Activated CD4-positive, alpha-beta T cell treated with anti-CD3 and anti-CD28 coated beads, Interleukin-2, amount 10 ng/mL, durations not matched to agents 7 days and 5 days (primary cell): ENCODE data around the gene TGFBRAP1. TPM values are rescaled to one million over a fixed set of nuclear protein-coding genes. Genes with fewer than 3 reads are reported as not detected.

Experiments
- CTCF ChIA-PET: fragments of 350-600 bp; sonication (Branson Sonifier 250); formaldehyde crosslinking; loops from one replicate; lab custom pipeline; 2021; ENCODE audit warnings: antibody characterized with exemption; lab: Charles Lee
- POLR2A ChIA-PET: fragments of 350-600 bp; sonication (Branson Sonifier 250); formaldehyde crosslinking; loops from one replicate; lab custom pipeline; 2021; ENCODE audit warnings: antibody characterized with exemption; lab: Charles Lee
- DNase-seq: peaks from one replicate; pipeline ENCODE4 v3.0.0-alpha.2; 2020
- H3K27ac Mint-ChIP-seq: one replicate; pipeline ENCODE4 v1.8.0; 2021; ENCODE audit warnings: mild to moderate bottlenecking, moderate library complexity, mixed read lengths
- H3K27me3 Mint-ChIP-seq: one replicate; pipeline ENCODE4 v1.8.0; 2021; ENCODE audit warnings: mixed read lengths
- H3K36me3 Mint-ChIP-seq: one replicate; pipeline ENCODE4 v1.8.0; 2021; ENCODE audit warnings: low read depth, mixed read lengths
- H3K4me1 Mint-ChIP-seq: one replicate; pipeline ENCODE4 v1.8.0; 2021; ENCODE audit warnings: mixed read lengths
- H3K4me3 Mint-ChIP-seq: one replicate; pipeline ENCODE4 v1.8.0; 2021; ENCODE audit warnings: mild to moderate bottlenecking, moderate library complexity, mixed read lengths
- H3K9me3 Mint-ChIP-seq: one replicate; pipeline ENCODE4 v1.8.0; 2021; ENCODE audit warnings: mixed read lengths
- total RNA-seq, 2 experiments: library from RNA; stranded (reverse); gene quantifications; one replicate each; pipeline ENCODE4 v1.2.3, GENCODE V29; 2021

The TGFBRAP1 gene
- 10 to 100 TPM; 20.5 to 21.4 TPM for total RNA-seq

- H3K4me1 Mint-ChIP-seq: peaks cover 44% of the 10 kb centered on the region
- no peaks in the 10 kb centered on the region for H3K9me3 Mint-ChIP-seq
- POLR2A ChIA-PET: no interaction called here
- H3K4me3 Mint-ChIP-seq: peak within 1 kb of the TSS; percentile 83
- no peaks in the 10 kb centered on the region for H3K27me3 Mint-ChIP-seq
- peaks cover 6% of the 10 kb centered on the region for H3K36me3 Mint-ChIP-seq
- DNase-seq: peak; percentile 55
- peak within 1 kb of the TSS; percentile 94 for H3K27ac Mint-ChIP-seq
- CTCF ChIA-PET: interaction anchor here (0.7 to 2.1 kb wide), 5 partner anchors 9 to 18 kb away, joined by 3 to 9 read pairs (median 3); no protein-coding TSS in a partner anchor
Measured at GRCh38 chr2:105329561-105330495, at the start of gene TGFBRAP1. TSS of gene TGFBRAP1 (minus strand) at chr2:105329735. CDS start at chr2:105308301, 21,434 bp downstream.

- DNase-seq: no peak
- POLR2A ChIA-PET: no interaction called here
- CTCF ChIA-PET: no interaction called here
- peaks cover 1% of the 10 kb centered on the region for H3K36me3 Mint-ChIP-seq
- no peak overlapping the region for H3K4me3 Mint-ChIP-seq
- H3K27ac Mint-ChIP-seq: no peak overlapping the region
- H3K27me3 Mint-ChIP-seq: no peaks in the 10 kb centered on the region
- H3K9me3 Mint-ChIP-seq: no peaks in the 10 kb centered on the region
- H3K4me1 Mint-ChIP-seq: peaks cover 4% of the 10 kb centered on the region
Measured at GRCh38 chr2:105378921-105379383, 49.4 kb upstream of the TGFBRAP1 start.

GRCh38 chr2:105378276-105378840, 48.8 kb upstream of the TGFBRAP1 start:
- peaks cover 9% of the 10 kb centered on the region for H3K4me1 Mint-ChIP-seq
- CTCF ChIA-PET: no interaction called here

GRCh38 chr2:105377871-105378270, 48.3 kb upstream of the TGFBRAP1 start:
- H3K27ac Mint-ChIP-seq: no peak overlapping the region
- H3K4me3 Mint-ChIP-seq: no peak overlapping the region
- H3K36me3 Mint-ChIP-seq: peaks cover 3% of the 10 kb centered on the region
- H3K9me3 Mint-ChIP-seq: no peaks in the 10 kb centered on the region
- peaks cover 11% of the 10 kb centered on the region for H3K4me1 Mint-ChIP-seq
- ChIA-PET POLR2A (no interaction called here), CTCF (no interaction called here)
- no peak for DNase-seq
- no peaks in the 10 kb centered on the region for H3K27me3 Mint-ChIP-seq

More at GRCh38 chr2:105378276-105378840, 48.8 kb upstream of the TGFBRAP1 start:
- H3K4me3 Mint-ChIP-seq: no peak overlapping the region
- POLR2A ChIA-PET: no interaction called here
- no peaks in the 10 kb centered on the region for H3K9me3 Mint-ChIP-seq
- H3K36me3 Mint-ChIP-seq: peaks cover 1% of the 10 kb centered on the region
- no peaks in the 10 kb centered on the region for H3K27me3 Mint-ChIP-seq
- DNase-seq: no peak
- no peak overlapping the region for H3K27ac Mint-ChIP-seq

- H3K4me1 Mint-ChIP-seq: peaks cover 12% of the 10 kb centered on the region
- H3K36me3 Mint-ChIP-seq: peaks cover 4% of the 10 kb centered on the region
- POLR2A ChIA-PET: no interaction called here
- DNase-seq: no peak
- no peaks in the 10 kb centered on the region for H3K27me3 Mint-ChIP-seq
- H3K27ac Mint-ChIP-seq: no peak overlapping the region
- H3K4me3 Mint-ChIP-seq: no peak overlapping the region
- H3K9me3 Mint-ChIP-seq: no peaks in the 10 kb centered on the region
- CTCF ChIA-PET: no interaction called here
Measured at GRCh38 chr2:105376789-105377240, 47.3 kb upstream of the TGFBRAP1 start.

- peaks cover 12% of the 10 kb centered on the region for H3K4me1 Mint-ChIP-seq
- no peak overlapping the region for H3K27ac Mint-ChIP-seq
- no peaks in the 10 kb centered on the region for H3K9me3 Mint-ChIP-seq
- POLR2A ChIA-PET: no interaction called here
- CTCF ChIA-PET: interaction anchor here (1.6 kb wide), 1 partner anchor 18 kb away, joined by 3 read pairs; no protein-coding TSS in a partner anchor
- H3K4me3 Mint-ChIP-seq: no peak overlapping the region
- no peak for DNase-seq
- H3K36me3 Mint-ChIP-seq: peaks cover 3% of the 10 kb centered on the region
- no peaks in the 10 kb centered on the region for H3K27me3 Mint-ChIP-seq
Measured at GRCh38 chr2:105376010-105376409, 46.5 kb upstream of the TGFBRAP1 start.

GRCh38 chr2:105375001-105375561, 45.5 kb upstream of the TGFBRAP1 start:
- Mint-ChIP-seq H3K27ac (no peak overlapping the region), H3K9me3 (no peaks in the 10 kb centered on the region), H3K36me3 (peaks cover 2% of the 10 kb centered on the region), H3K27me3 (no peaks in the 10 kb centered on the region), H3K4me3 (no peak overlapping the region), H3K4me1 (peaks cover 13% of the 10 kb centered on the region)
- CTCF ChIA-PET: interaction anchor here (1.6 kb wide), 1 partner anchor 19 kb away, joined by 3 read pairs; no protein-coding TSS in a partner anchor
- no peak for DNase-seq
- POLR2A ChIA-PET: interaction anchor here (0.6 kb wide), 1 partner anchor 23 kb away, joined by 3 read pairs; no protein-coding TSS in a partner anchor

GRCh38 chr2:105373895-105374401, 44.4 kb upstream of the TGFBRAP1 start:
- ChIA-PET POLR2A (no interaction called here), CTCF (no interaction called here)
- Mint-ChIP-seq H3K9me3 (no peaks in the 10 kb centered on the region), H3K4me3 (peak overlapping the region; percentile 17), H3K27me3 (no peaks in the 10 kb centered on the region), H3K27ac (peak overlapping the region; percentile 86), H3K36me3 (peaks cover 2% of the 10 kb centered on the region), H3K4me1 (peaks cover 18% of the 10 kb centered on the region)
- peak; percentile 24 for DNase-seq

GRCh38 chr2:105373344-105373781, 43.8 kb upstream of the TGFBRAP1 start:
- ChIA-PET CTCF (no interaction called here), POLR2A (no interaction called here)
- no peak for DNase-seq
- Mint-ChIP-seq H3K27me3 (no peaks in the 10 kb centered on the region), H3K36me3 (peaks cover 2% of the 10 kb centered on the region), H3K4me1 (peaks cover 18% of the 10 kb centered on the region), H3K9me3 (no peaks in the 10 kb centered on the region), H3K4me3 (no peak overlapping the region), H3K27ac (peak overlapping the region; percentile 36)

GRCh38 chr2:105371810-105372209, 42.3 kb upstream of the TGFBRAP1 start:
- no peak overlapping the region for H3K4me3 Mint-ChIP-seq
- ChIA-PET POLR2A (no interaction called here), CTCF (interaction anchor here (0.9 kb wide), 1 partner anchor 150 kb away, joined by 3 read pairs; no protein-coding TSS in a partner anchor)

GRCh38 chr2:105371156-105371555, 41.6 kb upstream of the TGFBRAP1 start:
- H3K4me3 Mint-ChIP-seq: no peak overlapping the region
- CTCF ChIA-PET: no interaction called here
- H3K27me3 Mint-ChIP-seq: no peaks in the 10 kb centered on the region
- H3K9me3 Mint-ChIP-seq: no peaks in the 10 kb centered on the region
- H3K27ac Mint-ChIP-seq: no peak overlapping the region
- DNase-seq: no peak
- H3K36me3 Mint-ChIP-seq: peaks cover 2% of the 10 kb centered on the region
- H3K4me1 Mint-ChIP-seq: peaks cover 18% of the 10 kb centered on the region
- POLR2A ChIA-PET: no interaction called here

More at GRCh38 chr2:105371810-105372209, 42.3 kb upstream of the TGFBRAP1 start:
- Mint-ChIP-seq H3K4me1 (peaks cover 18% of the 10 kb centered on the region), H3K27ac (no peak overlapping the region), H3K27me3 (no peaks in the 10 kb centered on the region), H3K9me3 (no peaks in the 10 kb centered on the region), H3K36me3 (peaks cover 2% of the 10 kb centered on the region)
- no peak for DNase-seq
